GM10266 (cell line): ENCODE data around the gene KAT2B.
"Not testable (repeated sequence)": the region's sequence is repeated elsewhere in the genome, so short reads cannot be mapped to it uniquely, and the experiment has no call there.

Experiments used
- DNase-seq: peaks from one replicate; pipeline ENCODE4 v3.0.0; 2012; ENCODE audit errors: extremely low spot score
- TF ChIP-seq, protein P1 (sequence below): IDR thresholded peaks from 2 replicates; pipeline ENCODE4 v1.5.1; 2012; ENCODE audit warnings: mild to moderate bottlenecking, low read depth; ENCODE audit not compliant: control insufficient read depth, insufficient read depth; ENCODE audit errors: missing control alignments

The KAT2B gene

DNA sequence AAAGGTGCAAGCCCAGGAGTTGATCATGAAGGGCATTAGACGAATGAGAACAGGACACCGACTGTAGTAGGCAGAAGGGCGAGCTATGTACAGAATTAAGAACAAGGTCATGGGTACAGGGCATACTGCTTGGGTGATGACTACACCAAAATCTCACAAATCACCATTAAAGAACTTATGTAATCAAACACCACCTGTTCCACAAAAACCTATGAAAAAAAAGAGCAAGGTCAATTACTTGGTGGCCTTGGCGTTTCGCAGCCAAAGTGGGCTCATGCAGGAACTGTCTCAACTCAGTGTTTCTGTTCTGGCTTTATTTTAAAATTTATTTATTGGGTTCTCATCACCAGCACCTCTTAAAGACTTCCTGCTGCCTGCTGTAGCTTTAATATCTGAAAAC lies 2.1 kb downstream of the KAT2B start:
- no peak for DNase-seq
- TF ChIP-seq, protein P1, sequence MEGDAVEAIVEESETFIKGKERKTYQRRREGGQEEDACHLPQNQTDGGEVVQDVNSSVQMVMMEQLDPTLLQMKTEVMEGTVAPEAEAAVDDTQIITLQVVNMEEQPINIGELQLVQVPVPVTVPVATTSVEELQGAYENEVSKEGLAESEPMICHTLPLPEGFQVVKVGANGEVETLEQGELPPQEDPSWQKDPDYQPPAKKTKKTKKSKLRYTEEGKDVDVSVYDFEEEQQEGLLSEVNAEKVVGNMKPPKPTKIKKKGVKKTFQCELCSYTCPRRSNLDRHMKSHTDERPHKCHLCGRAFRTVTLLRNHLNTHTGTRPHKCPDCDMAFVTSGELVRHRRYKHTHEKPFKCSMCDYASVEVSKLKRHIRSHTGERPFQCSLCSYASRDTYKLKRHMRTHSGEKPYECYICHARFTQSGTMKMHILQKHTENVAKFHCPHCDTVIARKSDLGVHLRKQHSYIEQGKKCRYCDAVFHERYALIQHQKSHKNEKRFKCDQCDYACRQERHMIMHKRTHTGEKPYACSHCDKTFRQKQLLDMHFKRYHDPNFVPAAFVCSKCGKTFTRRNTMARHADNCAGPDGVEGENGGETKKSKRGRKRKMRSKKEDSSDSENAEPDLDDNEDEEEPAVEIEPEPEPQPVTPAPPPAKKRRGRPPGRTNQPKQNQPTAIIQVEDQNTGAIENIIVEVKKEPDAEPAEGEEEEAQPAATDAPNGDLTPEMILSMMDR: no peak

GRCh38 chr3:20043396-20043795 lies 3.1 kb downstream of the KAT2B start:
- peak; percentile 47 for DNase-seq
- TF ChIP-seq, protein P1: no peak

GRCh38 chr3:20043825-20044224 lies 3.6 kb downstream of the KAT2B start:
- DNase-seq: no peak
- TF ChIP-seq, protein P1: no peak

DNA sequence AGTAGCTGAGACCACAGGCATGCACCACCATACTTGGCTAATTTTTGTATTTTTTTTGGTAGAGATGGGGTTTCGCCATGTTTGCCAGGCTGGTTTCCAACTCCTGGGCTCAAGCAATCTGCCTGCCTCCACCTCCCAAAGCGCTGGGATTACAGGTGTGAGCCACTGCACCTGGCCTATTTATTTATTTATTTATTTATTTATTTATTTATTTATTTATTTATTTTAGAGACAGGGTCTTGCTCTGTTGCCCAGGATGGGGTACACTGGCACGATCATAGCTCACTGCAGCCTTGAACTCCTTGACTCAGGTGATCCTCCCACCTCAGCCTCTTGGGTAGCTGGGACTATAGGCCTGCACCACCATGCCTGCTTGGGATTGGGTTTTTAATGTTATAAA lies 4.9 kb downstream of the KAT2B start:
- not testable (repeated sequence) for DNase-seq

DNA sequence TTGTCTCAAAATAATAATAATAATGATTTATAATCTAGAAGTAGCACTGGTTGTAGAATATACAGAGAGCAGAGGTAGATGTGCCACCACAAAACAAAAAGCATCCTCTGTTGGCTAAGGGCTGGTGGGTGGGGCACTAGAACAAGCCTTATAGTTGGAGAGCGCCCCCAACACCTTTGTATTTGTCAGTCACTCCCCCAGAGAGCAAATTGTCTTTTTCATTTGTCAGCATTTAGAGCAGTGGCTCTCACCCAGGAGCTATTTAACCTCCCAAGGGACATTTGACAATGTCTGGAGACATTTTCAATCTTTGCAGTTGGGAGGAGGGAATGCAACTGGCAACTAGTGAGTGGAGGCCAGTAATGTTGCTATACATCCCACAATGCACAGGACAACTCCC lies 6.3 kb downstream of the KAT2B start:
- no peak for DNase-seq
- TF ChIP-seq, protein P1: no peak

DNA sequence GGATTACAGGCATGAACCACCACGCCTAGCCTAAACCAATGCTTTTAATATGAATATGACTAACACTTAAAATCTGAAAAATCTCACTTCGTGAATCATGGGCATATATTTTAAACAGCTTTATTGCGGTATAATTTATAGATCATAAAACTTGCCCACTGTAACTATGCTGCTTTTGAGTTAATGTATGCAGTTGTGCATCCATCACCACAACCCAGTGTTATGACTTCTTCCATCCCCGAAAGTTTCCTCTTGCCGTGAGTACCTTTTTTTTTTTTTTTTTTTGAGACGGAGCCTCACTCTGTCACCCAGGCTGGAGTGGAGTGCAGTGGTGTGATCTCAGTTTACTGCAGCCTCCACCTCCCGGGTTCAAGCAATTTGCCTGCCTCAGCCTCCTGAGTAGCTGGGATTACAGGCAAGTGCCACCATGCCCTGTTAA lies 7.1 kb downstream of the KAT2B start:
- no peak for DNase-seq
- TF ChIP-seq, protein P1: no peak

DNA sequence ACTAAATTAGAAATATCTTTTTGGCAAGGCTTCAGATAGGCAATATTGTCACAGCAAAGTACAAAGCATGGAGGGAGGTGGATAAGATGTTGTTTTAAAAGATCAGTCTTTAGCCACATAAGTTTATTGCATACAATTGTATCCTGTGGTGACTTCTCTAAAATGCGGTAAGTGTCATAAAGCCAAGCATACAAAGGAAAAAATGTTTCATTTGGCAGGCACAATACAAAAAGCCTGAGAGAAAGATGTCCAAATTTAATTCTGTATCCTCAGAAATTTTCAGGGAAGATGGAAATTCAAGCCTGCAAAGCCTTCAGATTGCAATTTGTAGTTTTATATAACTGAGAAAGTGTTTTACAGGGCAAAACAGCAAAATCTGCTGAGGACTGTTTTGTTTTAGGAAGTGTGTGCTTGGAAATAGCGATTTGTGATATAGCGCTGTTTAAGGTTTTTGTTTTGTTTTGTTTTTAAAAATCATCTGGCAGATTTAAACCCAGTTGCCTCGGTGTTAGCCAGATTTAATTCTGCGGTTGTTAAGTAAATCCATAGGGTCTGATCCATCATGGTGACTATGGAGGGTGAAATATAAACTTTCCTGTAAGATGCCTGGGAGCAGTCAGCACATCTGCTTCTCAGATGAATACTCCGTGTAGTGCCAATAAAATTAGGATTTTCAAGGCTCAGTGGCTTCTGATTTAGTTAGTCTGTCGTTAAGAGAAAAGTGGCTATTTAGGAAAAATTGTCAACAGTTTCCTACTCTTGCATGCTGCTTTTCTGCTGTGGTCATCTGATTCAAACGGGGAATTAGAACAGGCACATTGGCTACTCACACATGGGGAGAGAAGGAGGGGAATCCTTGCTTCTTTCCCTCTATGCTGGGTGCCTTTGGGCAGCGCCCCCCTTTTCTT lies 8.0 kb downstream of the KAT2B start:
- TF ChIP-seq, protein P1: no peak
- DNase-seq: no peak
